Keratinocyte (primary cell): ENCODE results near the gene MAP3K14. TPM values are rescaled to one million over a fixed set of nuclear protein-coding genes. Genes with fewer than 3 reads are reported as not detected.

Source experiments
- DNase-seq: peaks from one replicate; pipeline ENCODE4 v3.0.0-alpha.2; 2011; ENCODE audit warnings: low read depth, missing footprints, low spot score
- FAIRE-seq: peaks from 2 replicates; lab custom pipeline; 2011; peaks lifted over from hg19 to GRCh38; lab: Jason Lieb, UNC
- H2AFZ ChIP-seq: 2 replicates; pipeline ENCODE4 v1.6.0; 2012; ENCODE audit warnings: low read length, control low read depth, inconsistent platforms; ENCODE audit not compliant: control insufficient read depth
- H3K27ac ChIP-seq: 2 replicates; pipeline ENCODE4 v1.5.1; 2011; ENCODE audit warnings: low read length; ENCODE audit not compliant: control insufficient read depth, insufficient read depth
- H3K27me3 ChIP-seq: 3 replicates; pipeline ENCODE4 v1.6.0; 2011; ENCODE audit warnings: low read length; ENCODE audit not compliant: control insufficient read depth, insufficient read depth; ENCODE audit errors: extremely low read depth
- H3K36me3 ChIP-seq, 2 experiments: 2 replicates in 1 of 2; 3 replicates in 1 of 2; pipeline ENCODE4 v1.5.1; 2011; ENCODE audit warnings: low read length in 2 of 2, mild to moderate bottlenecking in 1 of 2; ENCODE audit not compliant: control insufficient read depth in 2 of 2, insufficient read depth in 2 of 2; ENCODE audit errors: extremely low read depth in 1 of 2
- H3K4me1 ChIP-seq: 3 replicates; pipeline ENCODE4 v1.5.1; 2011; ENCODE audit warnings: low read length; ENCODE audit not compliant: control insufficient read depth, insufficient read depth; ENCODE audit errors: extremely low read depth
- H3K4me2 ChIP-seq: 3 replicates; pipeline ENCODE4 v1.6.0; 2011; ENCODE audit warnings: low read depth, low read length; ENCODE audit not compliant: control insufficient read depth, insufficient read depth; ENCODE audit errors: extremely low read depth
- H3K4me3 ChIP-seq, 3 experiments: fragments of 200-600 bp in 1 of 3; sonication (generic) in 1 of 3; 2 replicates in 2 of 3; 3 replicates in 1 of 3; pipeline ENCODE4 v1.5.1; 2011 to 2016; ENCODE audit warnings: low read length in 3 of 3, mild to moderate bottlenecking in 3 of 3, control low read depth in 2 of 3, inconsistent platforms in 1 of 3, low read depth in 1 of 3, mixed read lengths in 1 of 3, mixed run types in 1 of 3, moderate library complexity in 1 of 3; ENCODE audit not compliant: control insufficient read depth in 2 of 3, insufficient read depth in 2 of 3; ENCODE audit errors: extremely low read depth in 1 of 3
- H3K79me2 ChIP-seq: 2 replicates; pipeline ENCODE4 v1.6.0; 2012; ENCODE audit warnings: low read length; ENCODE audit not compliant: control insufficient read depth, insufficient read depth
- H3K9ac ChIP-seq: 3 replicates; pipeline ENCODE4 v1.6.0; 2011; ENCODE audit warnings: low read length; ENCODE audit not compliant: control insufficient read depth, insufficient read depth; ENCODE audit errors: extremely low read depth
- H3K9me1 ChIP-seq: 3 replicates; pipeline ENCODE4 v1.6.0; 2011; ENCODE audit warnings: low read length; ENCODE audit not compliant: control insufficient read depth, insufficient read depth; ENCODE audit errors: extremely low read depth
- H3K9me3 ChIP-seq: 2 replicates; pipeline ENCODE4 v1.5.1; 2012; ENCODE audit warnings: low read depth, low read length; ENCODE audit not compliant: control insufficient read depth
- H4K20me1 ChIP-seq: 3 replicates; pipeline ENCODE4 v1.6.0; 2011; ENCODE audit warnings: low read length; ENCODE audit not compliant: control insufficient read depth, insufficient read depth; ENCODE audit errors: extremely low read depth
- EZH2 ChIP-seq: IDR thresholded peaks from one replicate; pipeline ENCODE4 v1.6.1; 2012; ENCODE audit warnings: inconsistent platforms, mild to moderate bottlenecking, low read length, moderate library complexity
- dilution Hi-C: fragments of 300-500 bp; cut with MboI; formaldehyde crosslinking; loops from one replicate; pipeline ENCODE4 v1.7.0; 2020; ENCODE audit warnings: low sequenced_read_pairs; ENCODE audit not compliant: extremely low pct_ligation_motif_present
- polyA plus RNA-seq, 5 experiments: library from polyadenylated mRNA; depleted of rRNA in 3 of 5; stranded (reverse) in 3 of 5; stranded (forward) in 1 of 5; unstranded in 1 of 5; fragments of >200 nt; gene quantifications; 1 replicate in 1 of 5; 2 replicates in 3 of 5; 3 replicates in 1 of 5; pipeline versions ENCODE4 v1.2.1 to v1.2.3, GENCODE V29; 2011 to 2012; ENCODE audit warnings: missing spikeins in 2 of 5, low read depth in 1 of 5, low replicate concordance in 1 of 5
- TF ChIP-seq, protein P1 (sequence below), 3 experiments: IDR thresholded peaks in 1 of 3; conservative IDR thresholded peaks in 1 of 3; optimal IDR thresholded peaks in 1 of 3; 2 replicates in 2 of 3; 3 replicates in 1 of 3; pipeline versions ENCODE3 to v1.5.1; 2011; ENCODE audit warnings: low read length in 3 of 3, mild to moderate bottlenecking in 3 of 3, moderate library complexity in 2 of 3, control low read depth in 1 of 3, inconsistent platforms in 1 of 3; ENCODE audit not compliant: insufficient read depth in 2 of 3; ENCODE audit errors: extremely low read depth in 1 of 3

Gene MAP3K14
- polyA plus RNA-seq, 1 donor (not counting 4 experiments of a cell fraction or from before 2014, with no cell fraction given): 6.5 TPM

DNA sequence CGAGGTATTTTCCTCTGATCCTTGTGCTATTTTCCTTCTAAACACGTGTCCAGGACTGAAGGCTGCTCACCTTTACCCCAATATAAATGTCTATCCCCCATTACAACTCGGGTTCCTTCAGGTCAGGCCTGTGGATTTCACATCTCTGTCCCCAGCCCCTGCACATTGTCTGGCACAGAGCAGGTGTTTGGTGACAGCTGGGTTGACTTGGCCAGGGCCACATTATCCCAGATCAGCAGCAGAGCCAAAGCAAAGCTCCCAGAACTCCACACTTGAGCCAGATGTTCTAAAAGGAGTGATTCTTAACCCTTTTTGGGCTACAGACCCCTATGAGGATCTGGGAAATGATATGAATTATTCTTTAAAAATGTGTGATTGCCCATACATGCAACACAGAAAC is 36.9 kb downstream of the MAP3K14 start:
- H3K36me3 ChIP-seq: peaks cover 24 to 38% of the 10 kb centered on the region in 2 experiments
- H3K27me3 ChIP-seq: no peaks in the 10 kb centered on the region
- dilution Hi-C loops: no loop called here
- no peaks in the 10 kb centered on the region for H3K9me3 ChIP-seq
- H3K9me1 ChIP-seq: no peaks in the 10 kb centered on the region
- H3K79me2 ChIP-seq: peaks cover 8% of the 10 kb centered on the region
- TF ChIP-seq EZH2: no peak
- TF ChIP-seq, protein P1, sequence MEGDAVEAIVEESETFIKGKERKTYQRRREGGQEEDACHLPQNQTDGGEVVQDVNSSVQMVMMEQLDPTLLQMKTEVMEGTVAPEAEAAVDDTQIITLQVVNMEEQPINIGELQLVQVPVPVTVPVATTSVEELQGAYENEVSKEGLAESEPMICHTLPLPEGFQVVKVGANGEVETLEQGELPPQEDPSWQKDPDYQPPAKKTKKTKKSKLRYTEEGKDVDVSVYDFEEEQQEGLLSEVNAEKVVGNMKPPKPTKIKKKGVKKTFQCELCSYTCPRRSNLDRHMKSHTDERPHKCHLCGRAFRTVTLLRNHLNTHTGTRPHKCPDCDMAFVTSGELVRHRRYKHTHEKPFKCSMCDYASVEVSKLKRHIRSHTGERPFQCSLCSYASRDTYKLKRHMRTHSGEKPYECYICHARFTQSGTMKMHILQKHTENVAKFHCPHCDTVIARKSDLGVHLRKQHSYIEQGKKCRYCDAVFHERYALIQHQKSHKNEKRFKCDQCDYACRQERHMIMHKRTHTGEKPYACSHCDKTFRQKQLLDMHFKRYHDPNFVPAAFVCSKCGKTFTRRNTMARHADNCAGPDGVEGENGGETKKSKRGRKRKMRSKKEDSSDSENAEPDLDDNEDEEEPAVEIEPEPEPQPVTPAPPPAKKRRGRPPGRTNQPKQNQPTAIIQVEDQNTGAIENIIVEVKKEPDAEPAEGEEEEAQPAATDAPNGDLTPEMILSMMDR (optimal IDR thresholded peaks at IDR 0.05 in 1 of 3, IDR thresholded peaks at IDR 0.05 in 1 of 3, conservative IDR thresholded peaks at IDR 0.05 in 1 of 3; ENCODE audit: extremely low read depth in 1 of 3, insufficient read depth in 2 of 3, low read length in 3 of 3): no peak
- H2AFZ ChIP-seq: no peak overlapping the region
- FAIRE-seq: no peak
- no peak overlapping the region for H3K4me2 ChIP-seq
- H3K4me1 ChIP-seq: peaks cover 18% of the 10 kb centered on the region
- no peak overlapping the region for H3K27ac ChIP-seq
- H4K20me1 ChIP-seq: no peaks in the 10 kb centered on the region
- no peak for DNase-seq
- no peak overlapping the region for H3K9ac ChIP-seq
- H3K4me3 ChIP-seq: no peak overlapping the region

DNA sequence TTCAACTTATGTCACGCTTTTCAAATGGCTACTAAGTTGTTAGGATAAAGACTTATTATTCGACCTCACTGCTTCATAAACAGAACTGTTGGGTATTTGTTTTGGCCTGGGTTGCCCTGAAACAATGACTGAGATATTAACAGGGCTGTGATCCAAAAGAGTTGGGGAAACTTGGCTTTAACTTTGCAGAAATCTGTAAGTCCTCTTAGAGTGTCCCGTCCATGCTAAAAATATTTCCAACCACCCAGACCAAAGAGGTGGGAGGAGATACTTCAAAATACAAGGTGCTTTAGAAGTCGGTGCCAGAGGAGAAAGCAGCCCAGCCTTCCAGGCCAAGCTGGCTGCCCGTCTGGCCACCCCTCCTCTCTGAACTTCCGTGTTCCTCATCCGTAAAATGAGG is 38.8 kb downstream of the MAP3K14 start:
- no peak overlapping the region for H3K4me2 ChIP-seq
- no peaks in the 10 kb centered on the region for H3K9me3 ChIP-seq
- H3K9ac ChIP-seq: no peak overlapping the region
- H3K27me3 ChIP-seq: no peaks in the 10 kb centered on the region
- TF ChIP-seq, protein P1 (optimal IDR thresholded peaks at IDR 0.05 in 1 of 3, IDR thresholded peaks at IDR 0.05 in 1 of 3, conservative IDR thresholded peaks at IDR 0.05 in 1 of 3; ENCODE audit: extremely low read depth in 1 of 3, insufficient read depth in 2 of 3, low read length in 3 of 3): no peak
- H3K4me3 ChIP-seq: no peak overlapping the region
- H3K36me3 ChIP-seq: peaks cover 29 to 33% of the 10 kb centered on the region in 2 experiments
- DNase-seq (no peak), FAIRE-seq (no peak)
- H2AFZ ChIP-seq: no peak overlapping the region
- peaks cover 4% of the 10 kb centered on the region for H3K79me2 ChIP-seq
- dilution Hi-C loops: no loop called here
- no peak overlapping the region for H3K27ac ChIP-seq
- H4K20me1 ChIP-seq: no peaks in the 10 kb centered on the region
- no peaks in the 10 kb centered on the region for H3K9me1 ChIP-seq
- H3K4me1 ChIP-seq: peaks cover 7% of the 10 kb centered on the region
